Measurements from ENCODE around the gene NKD1. TPM values are rescaled to one million over a fixed set of nuclear protein-coding genes. Genes with fewer than 3 reads are reported as not detected.
A peak's percentile ranks its signal among the peaks of the same experiment; 100 is the strongest.

NKD1 gene
- total and polyA plus RNA-seq, 5 experiments from 2014 or later = 0.07 to 5.9 (median 1.4) TPM

DNA sequence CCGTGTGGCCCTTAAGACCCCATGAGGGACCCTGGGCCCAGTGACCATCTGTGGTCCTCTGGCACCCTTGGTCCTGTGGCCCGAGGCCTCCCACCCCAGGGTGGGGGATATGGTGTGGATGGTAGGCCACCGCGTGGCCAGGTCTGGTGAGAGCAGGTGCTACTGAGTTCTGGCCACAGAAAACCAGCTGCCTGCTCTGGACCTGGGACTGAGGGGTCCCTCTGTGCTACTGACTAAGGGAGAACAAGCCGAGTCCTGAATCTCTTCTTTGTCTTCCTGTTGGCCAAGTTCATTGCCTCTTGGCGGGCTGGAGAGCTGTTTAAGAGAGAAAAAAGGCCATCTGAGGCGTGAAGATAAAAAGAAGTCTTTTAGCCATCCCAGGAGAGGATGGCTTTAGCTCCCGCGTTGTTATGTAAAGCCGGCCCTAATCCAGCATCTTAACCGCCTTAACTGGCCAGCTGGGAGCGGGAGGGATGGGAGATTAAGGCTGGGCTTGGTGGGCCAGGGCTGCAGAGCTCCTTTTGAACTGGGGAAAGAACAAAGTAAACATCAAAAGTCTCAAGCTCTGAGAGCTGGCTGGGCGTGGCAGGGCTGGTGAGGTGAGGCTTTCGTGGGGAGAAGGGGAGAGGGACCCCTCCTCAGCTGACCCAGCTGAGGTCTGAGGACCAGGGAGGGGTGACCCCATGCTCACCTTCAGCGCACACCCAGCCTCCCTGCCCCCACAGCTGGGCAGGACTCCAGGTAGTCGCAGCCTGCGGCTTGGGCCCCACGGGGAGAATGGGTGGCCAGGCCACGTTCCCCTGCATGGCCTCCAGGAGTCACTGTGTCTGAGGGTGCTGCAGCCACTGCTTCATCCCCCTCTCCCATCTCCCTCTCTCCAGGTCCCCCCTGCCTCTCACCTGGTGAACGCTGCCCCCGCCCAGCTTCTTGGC is 62.4 kb downstream of the NKD1 start:
- Mint-ChIP-seq H3K27me3 (no peaks in the 10 kb centered on the region), H3K4me1 (peaks cover 7 to 18% (median 9%) of the 10 kb centered on the region in 4 donors), H3K27ac (no peak overlapping the region), H3K36me3 (no peaks in the 10 kb centered on the region), H3K9me3 (no peaks in the 10 kb centered on the region), H3K4me3 (no peak overlapping the region)
- ATAC-seq (no peak), DNase-seq (no peak)
- POLR2A ChIA-PET = no interaction called here

DNA sequence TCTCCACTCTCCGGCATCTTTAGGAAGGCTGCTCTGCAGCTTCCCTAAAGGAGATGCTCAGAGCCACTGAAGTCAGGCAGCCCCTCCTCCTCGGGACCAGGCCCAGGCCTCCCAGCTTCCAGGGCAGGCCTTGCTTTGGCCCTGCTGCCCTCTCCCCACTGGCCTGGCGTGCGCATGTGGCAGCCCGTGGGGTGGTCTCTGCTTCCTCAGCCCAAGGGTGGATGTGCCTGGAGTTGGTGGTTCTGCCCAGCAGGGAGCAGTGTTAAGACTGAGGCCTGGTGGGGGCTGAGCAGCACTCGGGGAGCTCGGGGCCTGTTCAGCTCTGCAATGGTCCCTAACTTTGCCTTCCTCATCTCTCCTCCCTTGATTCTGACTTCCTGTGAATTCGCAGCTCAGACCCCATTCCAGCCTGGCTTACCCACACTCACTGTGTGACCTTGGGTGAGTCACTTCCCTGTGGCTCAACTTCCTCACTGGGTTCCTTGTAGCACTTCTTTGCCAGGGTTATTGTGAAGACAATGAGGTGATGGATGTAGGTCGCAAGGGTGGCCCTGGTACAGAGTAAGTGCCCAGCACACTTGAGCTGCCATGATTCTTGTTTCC is 63.2 kb downstream of the NKD1 start:
- H3K36me3 Mint-ChIP-seq = no peaks in the 10 kb centered on the region
- peak overlapping the region in 4 of 10 donors; percentile 24 to 50 (median 37) for H3K27ac Mint-ChIP-seq
- H3K27me3 Mint-ChIP-seq = no peaks in the 10 kb centered on the region
- H3K9me3 Mint-ChIP-seq = no peaks in the 10 kb centered on the region
- ATAC-seq (no peak), DNase-seq (no peak)
- POLR2A ChIA-PET = interaction anchor here (0.6 kb wide), 1 partner anchor 9 kb away, joined by 3 read pairs; no protein-coding TSS in a partner anchor
- no peak overlapping the region for H3K4me3 Mint-ChIP-seq
- peaks cover 7 to 16% (median 8%) of the 10 kb centered on the region in 4 donors for H3K4me1 Mint-ChIP-seq

DNA sequence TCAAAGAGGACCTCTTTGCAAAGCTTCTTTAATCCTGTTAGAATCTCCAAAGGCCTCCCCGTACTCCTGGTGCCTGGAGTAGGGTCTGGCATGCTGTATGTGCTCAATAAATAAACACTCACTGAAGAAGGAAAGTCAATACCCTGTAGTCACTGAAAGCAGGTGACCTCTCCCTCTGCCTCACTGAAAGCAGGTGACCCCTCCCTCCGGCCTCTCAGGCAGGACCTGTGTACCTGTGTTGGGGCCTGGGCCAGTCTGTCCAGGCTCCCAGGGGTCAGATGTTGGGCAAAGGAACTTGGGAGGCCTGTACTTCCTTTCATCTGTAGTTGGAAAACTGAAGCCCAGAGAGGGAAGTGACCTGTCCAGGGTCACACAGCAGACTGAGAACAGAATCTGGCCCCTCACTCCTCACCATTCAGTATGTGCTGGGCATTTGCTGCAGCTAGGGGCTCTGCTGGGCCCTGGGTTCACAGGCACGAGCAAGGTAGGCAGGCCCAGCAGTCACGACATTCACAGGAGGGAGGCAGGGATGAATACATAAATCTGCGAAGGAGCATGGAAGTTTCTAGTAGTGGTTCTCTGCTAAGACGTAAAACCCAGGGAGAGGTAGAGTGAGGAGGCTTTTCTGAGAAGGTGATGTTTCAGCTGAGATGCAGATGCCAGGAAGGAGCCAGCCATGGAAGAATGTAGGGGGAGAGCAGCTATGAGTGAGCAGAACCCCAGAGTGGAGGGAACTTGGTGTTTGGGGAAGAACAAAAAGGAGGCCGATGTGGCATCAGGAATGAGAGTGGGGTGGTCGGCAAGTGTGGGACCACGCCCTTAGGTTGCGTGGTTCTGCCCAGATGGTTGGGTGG is 64.0 kb downstream of the NKD1 start:
- H3K36me3 Mint-ChIP-seq = no peaks in the 10 kb centered on the region
- no peak for DNase-seq
- H3K9me3 Mint-ChIP-seq = no peaks in the 10 kb centered on the region
- H3K27me3 Mint-ChIP-seq = no peaks in the 10 kb centered on the region
- POLR2A ChIA-PET = no interaction called here
- peak overlapping the region in 2 of 10 donors; percentile 20 to 32 for H3K27ac Mint-ChIP-seq
- ATAC-seq = no peak
- H3K4me1 Mint-ChIP-seq = peaks cover 7 to 21% (median 13%) of the 10 kb centered on the region in 4 donors
- H3K4me3 Mint-ChIP-seq = no peak overlapping the region

DNA sequence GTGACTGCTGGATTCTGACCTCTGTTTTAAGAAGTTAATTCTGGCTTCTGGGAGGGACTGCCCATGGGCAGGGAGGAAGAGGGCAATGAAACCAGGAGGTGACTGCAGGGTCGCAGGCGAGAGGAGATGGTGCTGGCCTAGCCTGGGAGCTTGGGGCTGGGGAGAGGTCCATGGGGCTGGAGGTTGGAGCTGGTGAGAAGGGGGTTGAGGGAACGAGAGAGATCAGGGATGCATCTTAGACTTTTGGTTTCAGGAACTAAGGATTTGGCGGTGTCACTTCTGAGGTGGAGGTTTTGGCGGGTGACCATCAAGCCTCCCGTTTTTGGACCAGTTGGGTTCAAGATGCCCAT is 64.6 kb downstream of the NKD1 start:
- H3K9me3 Mint-ChIP-seq = no peaks in the 10 kb centered on the region
- peak overlapping the region in 2 of 10 donors; percentile 20 to 32 for H3K27ac Mint-ChIP-seq

DNA sequence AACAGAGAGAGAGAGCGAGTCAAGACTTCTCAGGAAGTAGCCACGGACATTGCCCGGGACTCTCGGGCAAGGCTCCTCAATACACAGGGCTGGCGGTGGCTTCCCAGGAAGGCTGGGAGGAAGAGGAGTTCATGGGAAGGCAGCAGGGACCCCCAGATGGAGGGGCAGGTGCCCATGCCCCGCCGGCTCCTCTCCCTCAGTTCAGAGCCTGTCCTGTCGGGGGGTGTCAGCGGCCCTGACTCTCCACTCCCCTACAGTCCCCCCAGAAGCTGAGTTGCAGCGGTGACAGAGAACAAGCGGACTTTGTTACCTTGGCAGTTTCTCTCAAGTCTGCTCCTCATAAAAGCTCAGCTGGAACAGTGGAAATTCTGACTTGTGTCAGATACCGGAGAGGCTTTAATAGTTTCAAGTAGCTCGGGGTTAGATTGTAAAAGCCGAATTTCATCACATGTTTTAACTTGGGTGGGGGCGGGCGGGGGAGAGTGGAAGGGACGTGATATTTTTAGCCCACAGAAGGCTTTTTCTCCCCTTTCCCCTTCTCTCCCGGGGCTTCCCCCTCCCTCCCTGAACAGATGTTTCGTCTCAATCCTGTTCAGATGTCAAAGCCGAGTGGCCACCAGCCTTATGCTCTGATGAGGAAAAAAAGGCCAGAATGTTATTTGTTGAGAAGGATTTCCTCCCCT is 65.2 kb downstream of the NKD1 start:
- H3K27me3 Mint-ChIP-seq = no peaks in the 10 kb centered on the region
- peaks cover 8 to 27% (median 16%) of the 10 kb centered on the region in 4 donors for H3K4me1 Mint-ChIP-seq
- no peaks in the 10 kb centered on the region for H3K36me3 Mint-ChIP-seq
- no peaks in the 10 kb centered on the region for H3K9me3 Mint-ChIP-seq
- ATAC-seq = no peak
- no peak for DNase-seq
- H3K4me3 Mint-ChIP-seq = no peak overlapping the region
- POLR2A ChIA-PET = interaction anchor here (1.5 kb wide), 1 partner anchor 25 kb away, joined by 3 read pairs; no protein-coding TSS in a partner anchor
- H3K27ac Mint-ChIP-seq = peak overlapping the region in 1 of 10 donors; percentile 32

More for the DNA sequence above, 64.6 kb downstream of the NKD1 start:
- no peak for DNase-seq
- Mint-ChIP-seq H3K27me3 (no peaks in the 10 kb centered on the region), H3K4me3 (no peak overlapping the region), H3K4me1 (peaks cover 7 to 26% (median 16%) of the 10 kb centered on the region in 4 donors), H3K36me3 (no peaks in the 10 kb centered on the region)
- POLR2A ChIA-PET = no interaction called here
- ATAC-seq = no peak

DNA sequence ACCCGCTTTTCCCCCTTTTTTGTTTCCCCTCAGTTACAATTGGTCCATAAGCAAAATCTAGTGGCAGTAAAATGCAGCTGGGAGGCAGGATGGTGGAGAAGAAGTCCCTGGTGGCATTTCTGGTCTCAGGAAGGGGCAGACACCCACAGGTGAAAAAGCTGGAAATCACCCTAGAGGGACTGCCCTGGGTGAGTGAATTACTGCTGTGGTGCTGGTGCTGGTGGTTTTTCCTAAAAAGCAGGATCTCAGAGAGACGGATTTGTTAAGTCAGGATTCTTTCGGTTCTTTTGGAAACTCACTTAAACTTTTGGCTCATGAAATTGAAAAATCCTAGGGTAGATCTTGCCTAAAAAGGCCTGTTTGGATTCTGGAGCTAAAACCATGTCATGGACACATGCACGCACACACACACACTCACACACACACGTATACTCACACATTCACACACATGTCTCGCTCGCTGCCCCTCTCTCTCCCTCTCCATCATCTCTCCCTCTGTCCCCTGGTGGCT is 65.8 kb downstream of the NKD1 start:
- H3K27me3 Mint-ChIP-seq = no peaks in the 10 kb centered on the region
- POLR2A ChIA-PET = interaction anchor here (1.5 kb wide), 1 partner anchor 26 kb away, joined by 3 read pairs; no protein-coding TSS in a partner anchor
- H3K27ac Mint-ChIP-seq = peak overlapping the region in 1 of 10 donors; percentile 41

DNA sequence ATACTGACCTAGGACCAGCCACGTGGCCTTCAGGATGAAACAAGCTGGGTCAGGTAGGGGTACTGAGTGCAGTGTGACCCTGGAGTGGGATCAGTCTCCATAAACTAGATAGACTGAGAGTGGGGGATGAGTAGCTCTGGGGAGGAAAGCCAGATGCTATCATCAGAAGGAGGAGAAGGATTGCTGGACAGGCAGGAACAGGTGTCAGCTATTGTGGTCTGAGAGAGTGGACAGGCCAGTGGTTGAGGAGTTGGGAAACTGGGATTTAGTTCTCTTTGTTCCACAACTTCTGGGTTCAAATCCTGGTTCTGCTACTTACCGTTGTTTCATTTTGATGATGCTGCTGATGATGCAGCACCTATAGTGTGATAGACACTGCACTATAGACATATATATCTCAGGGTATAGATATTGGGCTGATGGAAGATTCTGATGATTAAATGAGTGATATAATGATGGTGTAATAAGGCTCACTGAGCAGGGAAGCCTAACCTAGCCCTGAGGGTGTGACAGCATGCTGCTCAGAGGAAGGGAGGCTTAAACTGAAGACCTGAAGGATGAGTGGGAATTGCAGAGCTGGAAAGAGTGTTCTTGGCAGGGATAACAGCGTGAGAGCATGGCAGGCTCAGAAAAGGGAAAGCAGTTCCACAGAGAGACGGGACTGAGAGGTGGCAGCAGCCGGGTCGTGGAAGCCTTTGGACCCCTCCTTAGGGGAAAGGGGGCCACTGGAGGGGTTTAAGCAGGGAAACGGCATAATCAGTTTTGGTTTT is 66.9 kb downstream of the NKD1 start:
- Mint-ChIP-seq H3K27ac (no peak overlapping the region), H3K4me1 (peaks cover 11 to 32% (median 16%) of the 10 kb centered on the region in 4 donors), H3K4me3 (no peak overlapping the region), H3K9me3 (no peaks in the 10 kb centered on the region), H3K36me3 (no peaks in the 10 kb centered on the region), H3K27me3 (no peaks in the 10 kb centered on the region)
- no peak for ATAC-seq
- POLR2A ChIA-PET = interaction anchor here (1.5 kb wide), 1 partner anchor 27 kb away, joined by 3 read pairs; no protein-coding TSS in a partner anchor
- no peak for DNase-seq

More for the DNA sequence above, 65.8 kb downstream of the NKD1 start:
- Mint-ChIP-seq H3K4me3 (no peak overlapping the region), H3K36me3 (no peaks in the 10 kb centered on the region), H3K4me1 (peaks cover 12 to 33% (median 16%) of the 10 kb centered on the region in 4 donors), H3K9me3 (no peaks in the 10 kb centered on the region)
- ATAC-seq (no peak), DNase-seq (no peak)

DNA sequence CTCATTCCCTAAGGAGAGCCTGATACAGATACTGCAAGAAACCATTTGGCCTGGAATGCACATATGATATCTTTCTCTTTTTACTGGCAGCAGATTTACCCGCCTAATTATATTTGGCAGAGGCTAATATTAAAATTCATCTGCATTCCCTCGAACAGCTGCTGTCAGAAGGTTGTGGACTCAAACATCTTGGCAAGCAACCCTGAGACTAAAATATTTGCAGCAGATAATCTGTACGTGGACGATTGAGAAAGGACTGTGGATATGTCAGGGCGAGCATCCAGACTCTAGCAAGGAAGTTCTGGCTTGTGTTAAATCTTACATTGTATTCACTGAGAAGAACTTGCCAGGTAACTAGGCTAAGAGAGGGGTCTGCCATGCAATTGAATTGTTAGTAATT is 67.7 kb downstream of the NKD1 start:
- no peaks in the 10 kb centered on the region for H3K36me3 Mint-ChIP-seq
- H3K4me3 Mint-ChIP-seq = no peak overlapping the region
- no peaks in the 10 kb centered on the region for H3K27me3 Mint-ChIP-seq
- POLR2A ChIA-PET = no interaction called here
- ATAC-seq (no peak), DNase-seq (no peak)
- H3K27ac Mint-ChIP-seq = no peak overlapping the region
- no peaks in the 10 kb centered on the region for H3K9me3 Mint-ChIP-seq
- H3K4me1 Mint-ChIP-seq = peaks cover 9 to 25% (median 11%) of the 10 kb centered on the region in 4 donors

DNA sequence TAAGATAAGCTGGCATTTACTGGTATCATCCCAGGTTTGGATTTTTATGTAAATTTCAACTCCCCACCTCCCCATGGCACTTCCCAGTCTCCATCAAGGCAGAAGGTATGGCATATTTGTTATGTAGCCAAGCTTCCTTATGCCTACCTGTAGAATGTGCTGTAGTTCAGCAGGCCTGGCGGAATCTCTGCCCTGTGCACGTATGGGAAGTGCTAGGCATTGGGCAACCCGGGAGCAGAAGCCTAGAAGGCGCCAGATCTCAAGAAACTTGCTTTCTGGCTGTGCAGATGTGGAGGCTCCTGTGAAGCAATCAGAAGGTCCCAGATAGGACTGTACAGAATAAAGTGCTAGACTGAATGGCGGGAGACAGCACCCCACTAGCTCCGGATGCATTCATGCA is 68.2 kb downstream of the NKD1 start:
- no peak overlapping the region for H3K4me3 Mint-ChIP-seq
- no peaks in the 10 kb centered on the region for H3K36me3 Mint-ChIP-seq
- ATAC-seq (no peak), DNase-seq (no peak)
- H3K27ac Mint-ChIP-seq = peak overlapping the region in 1 of 10 donors; percentile 35
- no peaks in the 10 kb centered on the region for H3K9me3 Mint-ChIP-seq
- H3K27me3 Mint-ChIP-seq = no peaks in the 10 kb centered on the region
- peaks cover 9 to 22% (median 11%) of the 10 kb centered on the region in 4 donors for H3K4me1 Mint-ChIP-seq
- POLR2A ChIA-PET = no interaction called here

DNA sequence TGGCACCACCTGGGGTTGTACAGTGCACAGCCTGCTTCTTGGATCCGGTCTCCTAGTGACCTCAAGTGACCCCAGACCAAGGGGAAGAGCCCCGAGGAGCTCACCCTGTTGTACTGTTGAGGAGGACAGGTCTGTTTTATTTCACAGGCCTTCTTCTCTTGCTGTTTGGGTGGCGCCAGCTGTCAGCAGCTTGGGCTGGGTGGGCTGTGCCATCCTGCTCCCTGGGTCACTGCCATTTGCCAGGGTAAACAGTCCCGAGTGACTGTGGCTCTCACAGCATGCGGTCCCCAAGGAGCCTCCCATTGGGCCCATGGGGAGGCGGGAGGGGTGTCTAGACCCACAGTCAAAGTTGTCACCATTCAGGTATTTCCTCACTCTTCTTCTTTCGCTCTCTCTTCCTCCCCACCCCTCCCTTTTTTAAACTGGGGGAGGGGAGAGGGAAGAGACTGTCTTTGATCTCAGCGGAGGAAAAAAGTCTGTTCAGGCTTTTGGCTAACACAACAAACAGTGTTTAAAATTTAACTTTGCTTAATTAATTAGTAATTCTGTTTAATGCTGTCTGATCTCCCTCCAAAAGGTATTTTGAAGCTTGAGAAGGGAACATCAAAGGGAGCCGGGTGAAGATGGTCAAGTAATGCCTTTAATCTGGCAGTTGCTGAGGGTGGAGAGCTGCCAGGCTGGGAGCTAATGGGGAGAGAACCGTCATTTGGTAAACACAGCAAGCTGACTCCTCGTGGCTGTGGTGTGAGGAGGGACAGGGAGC is 68.9 kb downstream of the NKD1 start:
- DNase-seq (no peak), ATAC-seq (peak in 1 of 2 donors; percentile 30)
- Mint-ChIP-seq H3K9me3 (no peaks in the 10 kb centered on the region), H3K27ac (peak overlapping the region in 3 of 10 donors; percentile 25 to 65 (median 53)), H3K4me3 (peak overlapping the region in 2 of 10 donors; percentile 11 to 40), H3K27me3 (no peaks in the 10 kb centered on the region), H3K4me1 (peaks cover 6 to 17% (median 10%) of the 10 kb centered on the region in 4 donors), H3K36me3 (no peaks in the 10 kb centered on the region)
- POLR2A ChIA-PET = no interaction called here

Measured in naive thymus-derived CD8-positive, alpha-beta T cell (primary cell).